ENCODE results near the gene ARRDC2. TPM values are rescaled to one million over a fixed set of nuclear protein-coding genes. Genes with fewer than 3 reads are reported as not detected.
"Not testable (repeated sequence)": the region's sequence is repeated elsewhere in the genome, so short reads cannot be mapped to it uniquely, and the experiment has no call there.

ARRDC2 gene
- total RNA-seq, 4 donors from 2014 or later: 18.7 to 77.9 (median 43.1) TPM

DNA sequence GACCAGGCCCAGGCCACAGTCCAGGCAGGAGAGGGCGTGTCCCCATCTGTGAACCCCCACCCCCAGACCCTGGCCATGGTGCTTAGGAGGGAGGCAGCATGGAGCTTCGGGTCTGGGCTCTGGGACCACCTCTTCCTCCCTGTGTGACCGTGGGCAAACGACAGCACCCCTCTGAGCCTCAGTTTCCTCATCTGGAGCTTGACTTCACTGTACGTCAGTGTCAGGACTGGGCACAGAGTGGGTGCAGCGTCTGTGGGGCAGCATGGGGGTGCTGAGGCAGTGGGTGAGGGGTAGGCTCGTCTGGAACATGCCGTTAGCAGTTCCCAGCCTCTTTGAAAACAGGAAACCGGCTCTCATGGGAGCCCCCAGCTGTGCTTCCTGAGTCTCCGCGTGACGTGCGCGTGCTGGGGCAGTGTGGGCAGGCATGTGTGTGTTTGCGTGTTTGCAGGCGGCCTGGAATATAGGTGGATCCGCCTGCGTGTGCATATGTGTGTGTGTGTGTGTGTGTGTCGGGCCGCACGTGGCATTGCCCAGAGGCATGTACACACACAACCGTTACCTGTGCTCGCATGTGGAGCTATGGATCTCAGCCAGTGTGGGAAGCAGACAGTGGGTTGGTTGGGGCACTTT lies 15.8 kb downstream of the ARRDC2 start:
- Histone ChIP-seq H3K27me3 (no peaks in the 10 kb centered on the region), H3K36me3 (no peaks in the 10 kb centered on the region), H3K27ac (peak overlapping the region; percentile 61 to 85), H3K4me1 (peaks cover 0 to 21% of the 10 kb centered on the region in 2 donors), H3K4me3 (no peak overlapping the region), H3K9me3 (no peaks in the 10 kb centered on the region)
- DNase-seq: peak; percentile 43 to 78
- peak in 1 of 2 donors; percentile 25 for TF ChIP-seq POLR2A (IDR thresholded peaks at IDR 0.05)
- no peak for TF ChIP-seq CTCF (IDR thresholded peaks at IDR 0.05)
- intact Hi-C loops (cut with DNase I; ENCODE audit: low total_unique reads): no loop called here

- Histone ChIP-seq H3K36me3 (no peaks in the 10 kb centered on the region), H3K4me3 (no peak overlapping the region), H3K27me3 (no peaks in the 10 kb centered on the region), H3K9me3 (no peaks in the 10 kb centered on the region), H3K4me1 (no peaks in the 10 kb centered on the region), H3K27ac (no peak overlapping the region)
- TF ChIP-seq CTCF (IDR thresholded peaks at IDR 0.05): no peak
- DNase-seq: no peak
- intact Hi-C loops (cut with DNase I; ENCODE audit: low total_unique reads): no loop called here
These were observed 19.2 kb downstream of the ARRDC2 start for GRCh38 chr19:18027151-18027550.

GRCh38 chr19:18029617-18030338 lies 21.8 kb downstream of the ARRDC2 start:
- H3K27me3 ChIP-seq: no peaks in the 10 kb centered on the region
- no peak for DNase-seq
- H3K4me3 ChIP-seq: no peak overlapping the region
- H3K4me1 ChIP-seq: no peaks in the 10 kb centered on the region
- intact Hi-C loops (cut with DNase I; ENCODE audit: low total_unique reads): no loop called here
- TF ChIP-seq POLR2A (IDR thresholded peaks at IDR 0.05): no peak
- no peak for TF ChIP-seq CTCF (IDR thresholded peaks at IDR 0.05)
- H3K9me3 ChIP-seq: no peaks in the 10 kb centered on the region
- H3K27ac ChIP-seq: no peak overlapping the region
- no peaks in the 10 kb centered on the region for H3K36me3 ChIP-seq

- H3K27ac ChIP-seq; H3K4me3 ChIP-seq; H3K27me3 ChIP-seq; H3K4me1 ChIP-seq; DNase-seq; intact Hi-C loops (cut with DNase I; ENCODE audit: low total_unique reads); H3K9me3 ChIP-seq; H3K36me3 ChIP-seq: not testable (repeated sequence)
These were observed 23.4 kb downstream of the ARRDC2 start for GRCh38 chr19:18031401-18031800.

GRCh38 chr19:18032102-18032501 lies 24.1 kb downstream of the ARRDC2 start:
- H3K27me3 ChIP-seq; H3K9me3 ChIP-seq; intact Hi-C loops (cut with DNase I; ENCODE audit: low total_unique reads); DNase-seq; H3K36me3 ChIP-seq; H3K4me3 ChIP-seq; H3K4me1 ChIP-seq; H3K27ac ChIP-seq: not testable (repeated sequence)

DNA sequence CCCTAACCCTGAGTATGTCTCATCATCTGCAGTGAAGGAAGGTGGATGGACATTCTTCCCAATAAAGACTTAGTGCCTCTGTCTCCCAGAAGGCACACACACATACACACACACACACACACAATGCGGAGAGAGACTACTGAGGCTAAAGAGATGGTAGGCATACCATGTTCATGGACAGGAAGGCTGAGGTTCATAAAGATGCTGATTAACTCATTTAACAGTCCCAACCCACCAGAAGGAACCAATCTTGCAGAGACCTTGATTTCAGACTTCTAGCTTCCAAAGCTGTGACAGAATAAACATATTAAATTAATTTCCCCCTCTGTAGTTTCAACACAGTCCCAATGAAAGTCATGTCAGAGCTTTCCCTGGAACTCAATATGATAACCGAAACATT lies 33.1 kb downstream of the ARRDC2 start:
- no peak for DNase-seq
- intact Hi-C loops (cut with DNase I; ENCODE audit: low total_unique reads): no loop called here
- no peak overlapping the region for H3K4me3 ChIP-seq
- H3K9me3 ChIP-seq: no peaks in the 10 kb centered on the region
- no peak overlapping the region for H3K27ac ChIP-seq
- H3K4me1 ChIP-seq: no peaks in the 10 kb centered on the region
- no peaks in the 10 kb centered on the region for H3K27me3 ChIP-seq
- TF ChIP-seq POLR2A (IDR thresholded peaks at IDR 0.05) (no peak), CTCF (IDR thresholded peaks at IDR 0.05) (no peak)
- H3K36me3 ChIP-seq: no peaks in the 10 kb centered on the region
